T-cell (primary cell): ENCODE data around the gene RIC3. TPM values are rescaled to one million over a fixed set of nuclear protein-coding genes. Genes with fewer than 3 reads are reported as not detected.
A peak's percentile ranks its signal among the peaks of the same experiment; 100 is the strongest.

Source experiments
- ATAC-seq, 4 experiments: fragments of 200-7000 bp in 3 of 4; fragments of 150-1000 bp in 1 of 4; cut with Tn5 transposase; replicated peaks in 1 of 4; 1 replicate in 3 of 4; 2 replicates in 1 of 4; pipeline ENCODE4 v1.10.0; 2021; ENCODE audit warnings: moderate library complexity in 3 of 4, mild to moderate bottlenecking in 2 of 4, moderate number of reproducible peaks in 1 of 4
- CTCF ChIA-PET, 2 donors: fragments of 300-600 bp; sonication (Branson Sonifier 250); formaldehyde crosslinking; loops; one replicate each; lab custom pipeline; 2022; ENCODE audit warnings: antibody characterized with exemption in 2 of 2; lab: Charles Lee
- POLR2A ChIA-PET, 2 donors: fragments of 300-600 bp; sonication (Branson Sonifier 250); formaldehyde crosslinking; loops; one replicate each; lab custom pipeline; 2022; ENCODE audit warnings: antibody characterized with exemption in 2 of 2; lab: Charles Lee
- DNase-seq, 35 experiments: peaks; one replicate each; pipeline versions ENCODE4 v3.0.0 to v3.0.0-alpha.2; 2013 to 2023
- H3K27ac ChIP-seq: one replicate; pipeline ENCODE4 v1.5.1; 2013; ENCODE audit warnings: low read length
- H3K27me3 ChIP-seq, 2 experiments: replicated peaks in 1 of 2; 1 replicate in 1 of 2; 2 replicates in 1 of 2; pipeline versions ENCODE4 v1.6.1 to v1.7.0; 2013; ENCODE audit warnings: low read length in 1 of 2, mixed read lengths in 1 of 2; ENCODE audit not compliant: control insufficient read depth in 2 of 2, insufficient read depth in 2 of 2; ENCODE audit errors: extremely low read depth in 1 of 2
- H3K36me3 ChIP-seq, 2 donors: 1 replicate in 1 of 2; 2 replicates in 1 of 2; pipeline versions ENCODE4 v1.6.1 to v1.7.0; 2013; ENCODE audit warnings: low read length in 1 of 2; ENCODE audit not compliant: control insufficient read depth in 2 of 2, insufficient read depth in 1 of 2; ENCODE audit errors: extremely low read depth in 1 of 2
- H3K4me1 ChIP-seq, 2 experiments: 1 replicate in 1 of 2; 2 replicates in 1 of 2; pipeline versions ENCODE4 v1.6.1 to v1.7.0; 2013; ENCODE audit warnings: low read length in 2 of 2, mixed read lengths in 1 of 2; ENCODE audit not compliant: insufficient read depth in 2 of 2, control insufficient read depth in 1 of 2; ENCODE audit errors: extremely low read depth in 1 of 2
- H3K4me3 ChIP-seq, 2 donors: 1 replicate in 1 of 2; 2 replicates in 1 of 2; pipeline versions ENCODE4 v1.5.1 to v1.7.0; 2013; ENCODE audit warnings: mild to moderate bottlenecking in 2 of 2, low read length in 1 of 2, moderate library complexity in 1 of 2; ENCODE audit not compliant: control insufficient read depth in 1 of 2; ENCODE audit errors: extremely low read depth in 1 of 2
- H3K9me3 ChIP-seq: 2 replicates; pipeline ENCODE4 v1.7.0; 2013
- H3K27ac Mint-ChIP-seq, 2 donors: one replicate each; pipeline ENCODE4 v1.8.0; 2020 to 2021; ENCODE audit warnings: mild to moderate bottlenecking in 2 of 2, mixed read lengths in 2 of 2
- H3K27me3 Mint-ChIP-seq, 2 donors: one replicate each; pipeline ENCODE4 v1.8.0; 2021 to 2022; ENCODE audit warnings: mixed read lengths in 2 of 2
- H3K36me3 Mint-ChIP-seq: one replicate; pipeline ENCODE4 v1.8.0; 2021; ENCODE audit warnings: mixed read lengths
- H3K4me1 Mint-ChIP-seq, 3 donors: one replicate each; pipeline ENCODE4 v1.8.0; 2020 to 2022; ENCODE audit warnings: mixed read lengths in 3 of 3, mild to moderate bottlenecking in 1 of 3
- H3K4me3 Mint-ChIP-seq, 3 donors: one replicate each; pipeline ENCODE4 v1.8.0; 2020 to 2022; ENCODE audit warnings: mild to moderate bottlenecking in 3 of 3, mixed read lengths in 3 of 3, moderate library complexity in 3 of 3
- H3K9me3 Mint-ChIP-seq, 3 donors: one replicate each; pipeline ENCODE4 v1.8.0; 2020 to 2022; ENCODE audit warnings: mixed read lengths in 3 of 3
- WGBS: methylation state at CpG from one replicate; pipeline ENCODE4 v1.1.5; 2013; ENCODE audit warnings: missing lambda C conversion rate; ENCODE audit not compliant: insufficient coverage; 5-methylcytosine and 5-hydroxymethylcytosine counted together
- total RNA-seq, 35 experiments: library from RNA in 6 of 35; stranded (reverse) in 6 of 35; fragments of 120-200 nt in 1 of 35; gene quantifications; one replicate each; pipeline versions ENCODE4 v1.2.1 to v1.2.4 and lab custom pipeline; 2013 to 2026

The RIC3 gene
- total RNA-seq, 5 donors from 2014 or later (not counting 1 experiment from before 2014, with no cell fraction given): 32.0 to 47.5 (median 37.5) TPM

- ATAC-seq: no peak
- no peaks in the 10 kb centered on the region for H3K9me3 Mint-ChIP-seq
- WGBS: 92% methylated on average over 2 of the region's 8 CpGs
Measured at GRCh38 chr11:8097062-8097461, 71.8 kb downstream of the RIC3 start.

GRCh38 chr11:8096575-8096974 lies 72.2 kb downstream of the RIC3 start:
- WGBS: 100% methylated on average over 2 of the region's 6 CpGs
- Mint-ChIP-seq H3K27ac (no peak overlapping the region), H3K36me3 (no peaks in the 10 kb centered on the region), H3K9me3 (no peaks in the 10 kb centered on the region), H3K4me3 (no peak overlapping the region), H3K27me3 (no peaks in the 10 kb centered on the region), H3K4me1 (peaks cover 0 to 5% (median 4%) of the 10 kb centered on the region in 3 donors)
- no peak for ATAC-seq
- H3K4me3 ChIP-seq: no peak overlapping the region
- H3K4me1 ChIP-seq: peaks cover 0 to 6% of the 10 kb centered on the region in 2 experiments
- CTCF ChIA-PET: interaction anchor here (0.6 to 5.6 kb wide), 5 partner anchors 9 to 90 kb away, joined by 3 to 75 read pairs (median 4); no protein-coding TSS in a partner anchor
- H3K36me3 ChIP-seq: no peaks in the 10 kb centered on the region
- POLR2A ChIA-PET: no interaction called here
- no peak overlapping the region for H3K27ac ChIP-seq
- H3K27me3 ChIP-seq: no peaks in the 10 kb centered on the region
- peak in 2 of 35 experiments; percentile 1 to 3 for DNase-seq
- H3K9me3 ChIP-seq: no peaks in the 10 kb centered on the region

More at GRCh38 chr11:8097062-8097461, 71.8 kb downstream of the RIC3 start:
- no peaks in the 10 kb centered on the region for H3K27me3 ChIP-seq
- no peaks in the 10 kb centered on the region for H3K36me3 ChIP-seq
- DNase-seq: peak in 2 of 35 experiments; percentile 1 to 2
- H3K27ac ChIP-seq: no peak overlapping the region
- no peak overlapping the region for H3K27ac Mint-ChIP-seq
- H3K4me3 Mint-ChIP-seq: no peak overlapping the region
- ChIA-PET CTCF (interaction anchor here (0.8 to 5.6 kb wide), 3 partner anchors 10 to 76 kb away, joined by 3 to 75 read pairs (median 5); no protein-coding TSS in a partner anchor), POLR2A (no interaction called here)
- H3K4me1 ChIP-seq: peaks cover 0 to 6% of the 10 kb centered on the region in 2 experiments
- H3K9me3 ChIP-seq: no peaks in the 10 kb centered on the region
- peaks cover 0 to 5% (median 4%) of the 10 kb centered on the region in 3 donors for H3K4me1 Mint-ChIP-seq
- H3K4me3 ChIP-seq: no peak overlapping the region
- no peaks in the 10 kb centered on the region for H3K27me3 Mint-ChIP-seq
- H3K36me3 Mint-ChIP-seq: no peaks in the 10 kb centered on the region

- no peak overlapping the region for H3K27ac Mint-ChIP-seq
- H3K4me3 ChIP-seq: no peak overlapping the region
- CTCF ChIA-PET: interaction anchor here (0.6 to 5.6 kb wide), 5 partner anchors 9 to 97 kb away, joined by 4 to 75 read pairs (median 4); no protein-coding TSS in a partner anchor
- no peaks in the 10 kb centered on the region for H3K27me3 Mint-ChIP-seq
- no peak overlapping the region for H3K4me3 Mint-ChIP-seq
- H3K36me3 Mint-ChIP-seq: no peaks in the 10 kb centered on the region
- 73% methylated on average over 3 of the region's 5 CpGs for WGBS
- H3K36me3 ChIP-seq: no peaks in the 10 kb centered on the region
- H3K9me3 Mint-ChIP-seq: no peaks in the 10 kb centered on the region
- H3K27ac ChIP-seq: no peak overlapping the region
- peaks cover 0 to 5% (median 4%) of the 10 kb centered on the region in 3 donors for H3K4me1 Mint-ChIP-seq
- no peaks in the 10 kb centered on the region for H3K9me3 ChIP-seq
- POLR2A ChIA-PET: no interaction called here
- ATAC-seq (no peak), DNase-seq (peak in 1 of 35 experiments; percentile 1)
- H3K4me1 ChIP-seq: peaks cover 0 to 6% of the 10 kb centered on the region in 2 experiments
- H3K27me3 ChIP-seq: no peaks in the 10 kb centered on the region
Measured at GRCh38 chr11:8095806-8096522, 72.9 kb downstream of the RIC3 start.

- H3K4me1 Mint-ChIP-seq: peaks cover 0 to 5% (median 4%) of the 10 kb centered on the region in 3 donors
- WGBS: 64% methylated on average over 7 of the region's 12 CpGs
- H3K27me3 Mint-ChIP-seq: no peaks in the 10 kb centered on the region
Measured at GRCh38 chr11:8095371-8095770, 73.5 kb downstream of the RIC3 start.

GRCh38 chr11:8094656-8095055 lies 74.2 kb downstream of the RIC3 start:
- DNase-seq: peak in 1 of 35 experiments; percentile 4
- H3K4me3 Mint-ChIP-seq: no peak overlapping the region
- POLR2A ChIA-PET: no interaction called here
- CTCF ChIA-PET: interaction anchor here (0.5 to 1.1 kb wide), 3 partner anchors 24 to 96 kb away, joined by 3 to 4 read pairs (median 3); no protein-coding TSS in a partner anchor
- H3K4me3 ChIP-seq: no peak overlapping the region
- peaks cover 0 to 6% of the 10 kb centered on the region in 2 experiments for H3K4me1 ChIP-seq
- H3K27me3 ChIP-seq: no peaks in the 10 kb centered on the region
- H3K36me3 ChIP-seq: no peaks in the 10 kb centered on the region
- ATAC-seq: no peak
- H3K4me1 Mint-ChIP-seq: peaks cover 0 to 5% (median 4%) of the 10 kb centered on the region in 3 donors
- H3K27me3 Mint-ChIP-seq: no peaks in the 10 kb centered on the region
- H3K36me3 Mint-ChIP-seq: no peaks in the 10 kb centered on the region
- H3K9me3 ChIP-seq: no peaks in the 10 kb centered on the region
- no peak overlapping the region for H3K27ac Mint-ChIP-seq
- no peaks in the 10 kb centered on the region for H3K9me3 Mint-ChIP-seq
- H3K27ac ChIP-seq: no peak overlapping the region
- WGBS: 84% methylated on average over 11 of the region's 11 CpGs

More at GRCh38 chr11:8095371-8095770, 73.5 kb downstream of the RIC3 start:
- H3K4me1 ChIP-seq: peaks cover 0 to 6% of the 10 kb centered on the region in 2 experiments
- no peak overlapping the region for H3K4me3 ChIP-seq
- H3K36me3 ChIP-seq: no peaks in the 10 kb centered on the region
- POLR2A ChIA-PET: no interaction called here
- H3K9me3 ChIP-seq: no peaks in the 10 kb centered on the region
- DNase-seq (peak in 1 of 35 experiments; percentile 3), ATAC-seq (no peak)
- Mint-ChIP-seq H3K27ac (no peak overlapping the region), H3K36me3 (no peaks in the 10 kb centered on the region), H3K4me3 (no peak overlapping the region), H3K9me3 (no peaks in the 10 kb centered on the region)
- no peak overlapping the region for H3K27ac ChIP-seq
- CTCF ChIA-PET: interaction anchor here (1.1 to 5.6 kb wide), 3 partner anchors 61 to 97 kb away, joined by 4 to 75 read pairs (median 4); no protein-coding TSS in a partner anchor
- H3K27me3 ChIP-seq: no peaks in the 10 kb centered on the region

GRCh38 chr11:8093931-8094575 lies 74.8 kb downstream of the RIC3 start:
- Histone ChIP-seq H3K27ac (no peak overlapping the region), H3K4me3 (no peak overlapping the region), H3K36me3 (no peaks in the 10 kb centered on the region), H3K4me1 (peaks cover 0 to 6% of the 10 kb centered on the region in 2 experiments), H3K27me3 (peaks cover 0 to 3% of the 10 kb centered on the region in 2 experiments), H3K9me3 (no peaks in the 10 kb centered on the region)
- Mint-ChIP-seq H3K4me1 (peaks cover 0 to 5% (median 4%) of the 10 kb centered on the region in 3 donors), H3K36me3 (no peaks in the 10 kb centered on the region), H3K4me3 (no peak overlapping the region), H3K27ac (no peak overlapping the region), H3K27me3 (no peaks in the 10 kb centered on the region), H3K9me3 (no peaks in the 10 kb centered on the region)
- 79% methylated on average over 5 of the region's 9 CpGs for WGBS
- POLR2A ChIA-PET: no interaction called here
- DNase-seq (peak in 1 of 35 experiments; percentile 7), ATAC-seq (no peak)
- CTCF ChIA-PET: interaction anchor here (0.5 to 1.1 kb wide), 3 partner anchors 24 to 125 kb away, joined by 3 read pairs; no protein-coding TSS in a partner anchor
